Fibroblast of pulmonary artery (primary cell): Measurements from ENCODE around the gene C5.

Source experiments
- DNase-seq: peaks from one replicate; pipeline ENCODE4 v3.0.0-alpha.2; 2010; ENCODE audit warnings: low read depth
- H3K4me3 ChIP-seq: replicated peaks from 2 replicates; pipeline ENCODE4 v1.5.1; 2011; ENCODE audit warnings: low read depth, mild to moderate bottlenecking, control low read depth, low read length, moderate library complexity
- TF ChIP-seq, protein P1 (sequence below): IDR thresholded peaks from 2 replicates; pipeline ENCODE4 v1.5.1; 2011; ENCODE audit warnings: mild to moderate bottlenecking, control low read depth, low read length, inconsistent platforms; ENCODE audit errors: missing control alignments

Gene C5

DNA sequence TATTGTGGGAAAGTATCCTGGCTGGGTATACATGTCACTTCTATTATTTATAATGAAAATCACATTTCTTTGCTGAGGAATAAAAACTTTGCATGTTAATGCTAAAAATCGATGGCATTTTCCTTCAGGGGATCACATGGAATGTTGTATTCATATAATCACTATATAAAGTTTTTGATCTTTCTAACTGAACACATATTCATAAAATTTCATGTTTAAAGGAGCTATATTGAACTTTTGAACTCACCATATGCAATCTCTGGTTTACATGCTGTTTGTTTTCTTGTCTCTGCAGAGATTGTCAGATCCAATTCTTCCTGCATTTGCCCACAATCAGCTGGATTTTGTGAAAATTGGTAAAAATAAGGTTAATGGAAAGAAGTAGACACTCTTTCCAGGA, 90.1 kb downstream of the C5 start:
- DNase-seq, result no peak
- TF ChIP-seq, protein P1, sequence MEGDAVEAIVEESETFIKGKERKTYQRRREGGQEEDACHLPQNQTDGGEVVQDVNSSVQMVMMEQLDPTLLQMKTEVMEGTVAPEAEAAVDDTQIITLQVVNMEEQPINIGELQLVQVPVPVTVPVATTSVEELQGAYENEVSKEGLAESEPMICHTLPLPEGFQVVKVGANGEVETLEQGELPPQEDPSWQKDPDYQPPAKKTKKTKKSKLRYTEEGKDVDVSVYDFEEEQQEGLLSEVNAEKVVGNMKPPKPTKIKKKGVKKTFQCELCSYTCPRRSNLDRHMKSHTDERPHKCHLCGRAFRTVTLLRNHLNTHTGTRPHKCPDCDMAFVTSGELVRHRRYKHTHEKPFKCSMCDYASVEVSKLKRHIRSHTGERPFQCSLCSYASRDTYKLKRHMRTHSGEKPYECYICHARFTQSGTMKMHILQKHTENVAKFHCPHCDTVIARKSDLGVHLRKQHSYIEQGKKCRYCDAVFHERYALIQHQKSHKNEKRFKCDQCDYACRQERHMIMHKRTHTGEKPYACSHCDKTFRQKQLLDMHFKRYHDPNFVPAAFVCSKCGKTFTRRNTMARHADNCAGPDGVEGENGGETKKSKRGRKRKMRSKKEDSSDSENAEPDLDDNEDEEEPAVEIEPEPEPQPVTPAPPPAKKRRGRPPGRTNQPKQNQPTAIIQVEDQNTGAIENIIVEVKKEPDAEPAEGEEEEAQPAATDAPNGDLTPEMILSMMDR, result no peak
- H3K4me3 ChIP-seq, result no peak overlapping the region

DNA sequence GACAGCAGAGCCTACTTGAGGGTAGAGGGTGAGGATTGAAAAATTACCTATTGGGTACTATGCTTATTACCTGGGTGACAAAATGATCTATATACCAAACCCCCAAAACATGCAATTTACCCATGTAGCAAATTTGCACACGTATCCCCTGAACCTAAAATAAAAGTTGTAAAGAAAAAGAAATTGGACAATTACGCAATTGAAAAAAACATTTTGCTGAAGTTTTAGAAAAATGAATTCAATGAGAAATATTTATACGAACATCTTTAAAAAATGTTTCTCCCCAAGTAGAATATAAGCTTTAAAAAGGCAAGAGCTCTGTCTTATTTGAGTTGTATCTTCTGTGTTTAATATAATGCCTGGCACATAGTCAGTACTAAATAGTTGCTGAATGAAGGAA, 93.2 kb downstream of the C5 start:
- DNase-seq, result no peak
- no peak overlapping the region for H3K4me3 ChIP-seq
- TF ChIP-seq, protein P1, result no peak

DNA sequence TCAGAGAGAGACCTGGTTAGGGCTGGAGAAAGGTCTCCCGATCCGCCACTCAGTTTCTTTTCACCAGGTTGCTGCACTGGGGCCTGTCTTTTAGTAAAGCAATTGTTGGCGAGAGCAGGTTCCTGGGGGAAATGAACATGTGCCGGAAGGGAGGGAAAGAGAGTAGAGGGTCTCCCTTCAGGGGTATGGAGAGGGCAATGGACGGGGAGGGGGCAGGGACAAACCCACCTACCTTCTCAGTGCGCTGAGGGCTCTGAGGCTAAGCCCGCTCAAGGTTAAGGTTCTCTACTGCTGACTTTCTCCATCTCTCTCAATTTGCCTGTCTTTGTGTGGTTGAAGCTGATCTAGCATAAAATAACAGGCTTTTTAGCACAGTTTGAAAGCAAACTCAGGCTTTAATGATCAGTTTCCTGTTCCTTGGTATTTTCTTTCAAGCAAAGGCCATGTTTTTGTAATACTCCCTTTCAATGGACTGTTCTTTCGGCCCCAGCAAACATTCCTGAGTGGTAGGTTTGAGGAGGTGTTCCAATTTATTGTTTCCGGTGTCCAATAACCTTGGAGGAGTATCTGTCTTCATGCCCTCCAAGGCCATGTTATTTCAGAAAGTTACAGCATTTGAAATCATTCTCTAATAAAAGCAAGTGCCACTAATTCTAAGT, 98.0 kb downstream of the C5 start:
- TF ChIP-seq, protein P1, result no peak
- no peak for DNase-seq
- H3K4me3 ChIP-seq, result no peak overlapping the region

DNA sequence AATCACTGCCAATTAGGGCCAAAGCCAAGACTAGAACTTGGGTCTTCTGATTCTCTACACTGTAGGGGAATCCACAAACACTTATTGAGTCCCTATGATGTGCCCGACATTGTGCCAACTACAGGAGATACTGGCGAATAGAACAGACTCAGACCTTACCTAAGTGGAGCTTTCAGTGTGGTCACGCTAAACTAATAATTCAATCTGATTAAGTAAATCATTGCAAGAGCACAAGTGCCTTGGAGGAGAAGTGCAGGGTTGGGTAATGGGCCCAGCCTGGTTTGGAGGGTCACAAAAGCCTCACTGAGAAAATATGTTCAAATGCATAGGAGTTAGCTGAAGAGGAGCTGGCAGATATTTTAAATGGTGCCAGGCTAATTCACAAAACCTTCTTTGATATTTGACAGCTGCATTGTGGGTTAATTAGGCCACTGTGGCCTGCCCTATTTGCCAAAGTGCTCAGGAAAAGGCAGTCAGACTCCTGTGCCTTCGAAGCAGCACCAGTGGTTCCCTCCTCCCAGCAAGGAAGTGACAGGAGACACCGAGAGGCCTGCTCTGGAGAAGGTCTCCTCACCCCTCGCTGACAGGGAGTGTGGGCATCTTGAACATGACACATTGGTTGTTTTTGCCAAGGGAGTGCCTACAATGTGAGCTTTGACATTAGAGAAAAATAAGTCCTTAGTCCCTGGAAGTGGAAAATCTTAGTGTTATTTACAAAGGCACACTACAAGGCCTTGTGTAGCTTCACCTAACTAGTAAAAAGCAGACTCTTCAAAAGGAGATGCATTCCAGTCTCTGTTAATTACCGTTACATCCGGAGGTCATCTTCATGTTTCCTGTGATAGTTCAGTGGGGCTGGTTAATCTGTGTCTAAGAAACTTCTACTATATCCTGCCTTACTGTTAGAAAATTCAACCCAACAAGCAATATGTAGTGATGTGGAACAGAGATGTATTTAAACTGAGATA, 99.4 kb downstream of the C5 start:
- H3K4me3 ChIP-seq, result no peak overlapping the region
- TF ChIP-seq, protein P1, result no peak
- DNase-seq, result no peak

DNA sequence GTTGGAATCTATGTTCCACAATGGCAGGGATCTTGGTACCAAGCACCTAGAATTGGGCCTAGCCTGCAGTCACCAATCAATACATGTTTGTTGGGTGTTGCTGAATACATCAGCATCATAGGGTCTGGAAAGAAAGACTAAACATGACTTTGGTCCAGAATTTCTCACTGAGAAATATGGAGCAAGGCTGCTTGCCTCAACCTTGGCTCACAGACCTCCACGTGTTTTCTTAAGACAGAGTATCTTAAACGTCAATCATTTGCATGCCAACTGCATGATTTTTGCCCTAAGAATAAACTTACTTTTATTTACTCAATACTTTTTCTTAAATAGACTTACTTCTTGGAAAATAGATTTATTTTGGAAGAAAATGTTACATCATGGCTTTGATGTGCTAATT, 100.8 kb downstream of the C5 start:
- TF ChIP-seq, protein P1, result no peak
- no peak overlapping the region for H3K4me3 ChIP-seq
- DNase-seq, result no peak

DNA sequence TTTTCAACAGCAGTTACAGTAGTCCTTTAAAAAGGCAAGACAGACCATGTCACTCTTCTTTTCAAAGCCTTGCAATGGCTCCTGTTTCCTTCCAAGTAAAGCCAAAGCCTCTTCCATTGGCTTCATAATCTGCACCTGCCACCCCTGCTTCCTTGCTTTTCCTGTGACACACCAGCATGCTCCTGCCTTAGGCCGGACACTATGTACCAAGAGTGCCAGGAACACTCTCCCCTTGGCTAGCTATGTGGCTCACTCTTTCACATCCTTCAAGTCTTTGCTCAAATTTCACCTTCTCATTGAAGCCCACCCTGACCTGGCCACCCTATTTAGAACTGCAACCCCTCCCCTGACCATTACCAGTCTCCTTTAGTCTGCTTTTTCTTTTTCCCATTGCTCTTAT, 101.3 kb downstream of the C5 start:
- TF ChIP-seq, protein P1, result no peak
- no peak for DNase-seq
- no peak overlapping the region for H3K4me3 ChIP-seq
